ENCODE data around the gene OTUB2. TPM values are rescaled to one million over a fixed set of nuclear protein-coding genes. Genes with fewer than 3 reads are reported as not detected.

OTUB2 gene
- total RNA-seq, 4 donors from 2014 or later: 0.11 TPM; not detected in 3

DNA sequence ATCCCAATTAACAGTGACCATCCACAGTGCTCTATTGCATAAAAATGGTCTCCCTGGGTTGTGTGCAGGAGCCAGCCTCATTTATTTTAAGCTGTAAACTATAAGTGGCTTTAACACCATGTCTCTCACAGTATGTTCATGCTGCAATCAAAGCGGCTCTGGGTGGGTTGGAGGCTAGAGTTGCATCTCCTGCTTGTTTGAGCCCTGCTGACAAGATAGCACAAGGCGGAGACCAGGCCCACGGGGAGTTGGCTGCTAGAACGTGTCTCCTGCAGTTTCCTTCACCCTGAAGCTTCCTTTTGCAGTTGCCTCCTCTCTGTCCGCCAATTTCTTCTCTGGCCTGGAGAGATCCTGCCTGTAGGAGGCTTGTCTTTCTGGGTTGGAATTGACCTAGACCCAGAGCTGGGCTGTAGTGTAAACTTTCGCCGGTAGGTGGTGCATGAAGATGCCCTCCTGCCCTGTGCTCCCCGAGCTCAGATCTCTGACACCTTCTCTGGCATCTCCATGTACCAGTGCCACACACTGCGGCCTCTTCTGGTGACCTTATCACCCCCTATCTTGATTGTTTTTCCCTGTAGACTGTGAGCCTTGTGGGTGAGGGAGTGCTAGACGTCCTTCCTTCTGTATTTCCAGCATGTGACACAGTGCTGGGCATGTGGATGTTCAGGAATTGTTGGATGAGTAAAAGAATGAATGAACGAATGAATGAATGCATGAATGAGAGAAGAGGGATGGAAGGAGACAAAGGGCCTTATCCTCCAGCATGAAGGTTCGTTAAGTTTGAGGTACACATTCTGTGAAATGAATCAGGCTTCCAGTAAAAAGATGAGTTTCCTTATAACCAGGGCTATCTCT, 10.4 kb downstream of the OTUB2 start:
- H3K9me3 ChIP-seq: no peaks in the 10 kb centered on the region
- ATAC-seq (peak; percentile 82 to 95), DNase-seq (peak; percentile 32 to 64)
- in situ Hi-C loops (cut with MboI; ENCODE audit: low sequenced_read_pairs in 4 of 4): loop anchor here (5.0 kb wide), 1 partner anchor 101 kb away; no protein-coding TSS in a partner anchor
- no peak overlapping the region for H3K4me3 ChIP-seq
- intact Hi-C loops (cut with DNase I; ENCODE audit: low total_unique reads): loop anchor here (1.0 kb wide), 2 partner anchors 100 to 144 kb away; no protein-coding TSS in a partner anchor
- H3K27ac ChIP-seq: no peak overlapping the region
- no peaks in the 10 kb centered on the region for H3K4me1 ChIP-seq
- TF ChIP-seq, protein P1, sequence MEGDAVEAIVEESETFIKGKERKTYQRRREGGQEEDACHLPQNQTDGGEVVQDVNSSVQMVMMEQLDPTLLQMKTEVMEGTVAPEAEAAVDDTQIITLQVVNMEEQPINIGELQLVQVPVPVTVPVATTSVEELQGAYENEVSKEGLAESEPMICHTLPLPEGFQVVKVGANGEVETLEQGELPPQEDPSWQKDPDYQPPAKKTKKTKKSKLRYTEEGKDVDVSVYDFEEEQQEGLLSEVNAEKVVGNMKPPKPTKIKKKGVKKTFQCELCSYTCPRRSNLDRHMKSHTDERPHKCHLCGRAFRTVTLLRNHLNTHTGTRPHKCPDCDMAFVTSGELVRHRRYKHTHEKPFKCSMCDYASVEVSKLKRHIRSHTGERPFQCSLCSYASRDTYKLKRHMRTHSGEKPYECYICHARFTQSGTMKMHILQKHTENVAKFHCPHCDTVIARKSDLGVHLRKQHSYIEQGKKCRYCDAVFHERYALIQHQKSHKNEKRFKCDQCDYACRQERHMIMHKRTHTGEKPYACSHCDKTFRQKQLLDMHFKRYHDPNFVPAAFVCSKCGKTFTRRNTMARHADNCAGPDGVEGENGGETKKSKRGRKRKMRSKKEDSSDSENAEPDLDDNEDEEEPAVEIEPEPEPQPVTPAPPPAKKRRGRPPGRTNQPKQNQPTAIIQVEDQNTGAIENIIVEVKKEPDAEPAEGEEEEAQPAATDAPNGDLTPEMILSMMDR (IDR thresholded peaks at IDR 0.05 in 4 of 5, conservative IDR thresholded peaks at IDR 0.05 in 1 of 5): peak; percentile 62 to 87 (median 84)
- TF ChIP-seq POLR2A (IDR thresholded peaks at IDR 0.05): no peak
- no peaks in the 10 kb centered on the region for H3K36me3 ChIP-seq
- H3K27me3 ChIP-seq: no peaks in the 10 kb centered on the region

DNA sequence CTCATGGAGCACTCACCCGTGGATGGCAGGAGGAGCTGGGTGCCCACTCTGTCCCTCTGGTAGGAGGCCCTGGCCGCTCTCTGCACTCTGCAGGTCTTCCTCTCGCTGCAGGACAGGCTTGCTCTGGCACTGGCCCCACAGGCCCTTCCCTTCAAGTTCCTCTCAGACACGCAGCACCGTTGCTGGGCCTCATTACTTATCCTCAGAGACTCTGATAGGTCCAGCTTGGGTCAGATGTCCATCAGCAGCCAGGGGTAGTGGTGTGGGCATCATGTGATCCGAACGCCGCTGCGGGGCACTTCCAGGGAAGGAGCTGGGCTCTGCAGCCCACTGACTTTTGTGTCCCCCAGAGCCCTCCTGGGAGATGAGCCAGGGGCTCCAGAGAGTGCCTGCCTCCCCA, 11.8 kb downstream of the OTUB2 start:
- no peak for ATAC-seq
- TF ChIP-seq, protein P1 (IDR thresholded peaks at IDR 0.05 in 4 of 5, conservative IDR thresholded peaks at IDR 0.05 in 1 of 5): no peak
- no peak for TF ChIP-seq POLR2A (IDR thresholded peaks at IDR 0.05)

DNA sequence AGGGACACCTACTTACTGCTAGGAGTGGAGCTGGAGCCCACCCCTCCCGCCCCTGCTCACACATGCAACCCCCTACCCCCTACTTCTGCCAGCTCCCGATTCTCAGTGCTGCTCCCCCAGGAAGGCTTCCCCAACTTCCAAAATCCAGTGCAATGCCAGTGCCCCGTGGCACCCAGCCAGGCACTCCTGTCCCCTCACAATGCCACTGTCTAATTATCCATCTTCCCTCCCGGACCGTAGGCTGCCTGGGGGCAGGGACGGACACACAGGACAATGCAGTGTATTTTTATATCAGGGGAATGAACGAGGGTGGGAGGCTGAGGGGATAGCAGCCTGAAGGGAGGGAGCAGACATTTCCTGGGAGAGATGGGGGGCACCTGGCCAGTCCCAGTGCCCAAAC, 12.4 kb downstream of the OTUB2 start:
- no peak for TF ChIP-seq POLR2A (IDR thresholded peaks at IDR 0.05)
- TF ChIP-seq, protein P1 (IDR thresholded peaks at IDR 0.05 in 4 of 5, conservative IDR thresholded peaks at IDR 0.05 in 1 of 5): no peak
- Histone ChIP-seq H3K9me3 (no peaks in the 10 kb centered on the region), H3K27ac (no peak overlapping the region), H3K4me3 (no peak overlapping the region), H3K27me3 (no peaks in the 10 kb centered on the region), H3K36me3 (no peaks in the 10 kb centered on the region), H3K4me1 (peaks cover 0 to 4% of the 10 kb centered on the region in 2 donors)
- intact Hi-C loops (cut with DNase I; ENCODE audit: low total_unique reads): no loop called here
- no peak for DNase-seq
- in situ Hi-C loops (cut with MboI; ENCODE audit: low sequenced_read_pairs in 4 of 4): loop anchor here (5.0 kb wide), 1 partner anchor 99 kb away; no protein-coding TSS in a partner anchor
- no peak for ATAC-seq

More for the DNA sequence above, 11.8 kb downstream of the OTUB2 start:
- Histone ChIP-seq H3K9me3 (no peaks in the 10 kb centered on the region), H3K4me3 (no peak overlapping the region), H3K27ac (no peak overlapping the region), H3K36me3 (no peaks in the 10 kb centered on the region), H3K27me3 (no peaks in the 10 kb centered on the region), H3K4me1 (peaks cover 0 to 4% of the 10 kb centered on the region in 2 donors)
- intact Hi-C loops (cut with DNase I; ENCODE audit: low total_unique reads) (no loop called here), in situ Hi-C loops (cut with MboI; ENCODE audit: low sequenced_read_pairs in 4 of 4) (loop anchor here (5.0 kb wide), 1 partner anchor 99 kb away; no protein-coding TSS in a partner anchor)
- no peak for DNase-seq

DNA sequence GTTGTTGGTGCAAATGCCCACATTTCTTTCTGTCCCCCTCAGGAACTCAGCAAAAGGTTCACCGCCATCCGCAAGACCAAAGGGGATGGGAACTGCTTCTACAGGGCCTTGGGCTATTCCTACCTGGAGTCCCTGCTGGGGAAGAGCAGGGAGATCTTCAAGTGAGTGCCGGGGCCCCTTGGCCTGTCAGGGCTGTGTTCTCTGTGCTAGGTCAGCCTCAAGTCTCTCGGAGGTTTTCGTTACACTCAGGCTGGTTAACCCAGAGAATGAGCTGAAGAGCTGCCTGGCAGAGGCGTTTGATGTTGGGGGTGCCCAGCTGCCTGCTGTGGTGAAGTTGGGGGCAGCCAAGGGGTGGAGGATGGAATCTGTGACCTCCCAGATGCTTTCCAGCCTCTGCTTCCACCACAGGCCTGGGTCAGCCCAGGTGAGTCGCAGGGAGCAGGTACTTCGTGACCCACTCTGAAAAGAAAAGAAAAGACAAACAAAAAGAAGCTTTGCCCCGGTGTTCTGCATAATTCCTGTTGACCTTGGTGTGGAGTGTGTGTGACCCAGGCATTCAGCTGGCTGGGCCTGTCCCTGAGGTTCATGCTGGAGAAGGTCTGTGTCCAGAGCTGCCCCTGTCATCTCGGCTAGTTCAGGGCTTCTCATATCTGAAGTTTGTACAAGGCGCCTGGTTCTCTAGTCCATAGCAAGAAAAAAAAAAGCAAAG, 12.9 kb downstream of the OTUB2 start:
- TF ChIP-seq, protein P1 (IDR thresholded peaks at IDR 0.05 in 4 of 5, conservative IDR thresholded peaks at IDR 0.05 in 1 of 5): no peak
- TF ChIP-seq POLR2A (IDR thresholded peaks at IDR 0.05): no peak
- no peaks in the 10 kb centered on the region for H3K9me3 ChIP-seq
- H3K4me3 ChIP-seq: no peak overlapping the region
- no peak for ATAC-seq
- DNase-seq: no peak
- peaks cover 0 to 4% of the 10 kb centered on the region in 2 donors for H3K4me1 ChIP-seq
- no peaks in the 10 kb centered on the region for H3K36me3 ChIP-seq
- H3K27ac ChIP-seq: no peak overlapping the region
- no peaks in the 10 kb centered on the region for H3K27me3 ChIP-seq
- intact Hi-C loops (cut with DNase I; ENCODE audit: low total_unique reads) (no loop called here), in situ Hi-C loops (cut with MboI; ENCODE audit: low sequenced_read_pairs in 4 of 4) (loop anchor here (5.0 kb wide), 1 partner anchor 98 kb away; no protein-coding TSS in a partner anchor)
